GM18508 (cell line): ENCODE measurements around the gene RAPGEF3.

ENCODE experiments used
- ATAC-seq: cut with Tn5 transposase; IDR thresholded peaks from one replicate; pipeline ENCODE4 v1.9.1; 2021; ENCODE audit warnings: moderate number of reproducible peaks; ENCODE audit not compliant: insufficient read depth, unreplicated experiment

RAPGEF3 gene

DNA sequence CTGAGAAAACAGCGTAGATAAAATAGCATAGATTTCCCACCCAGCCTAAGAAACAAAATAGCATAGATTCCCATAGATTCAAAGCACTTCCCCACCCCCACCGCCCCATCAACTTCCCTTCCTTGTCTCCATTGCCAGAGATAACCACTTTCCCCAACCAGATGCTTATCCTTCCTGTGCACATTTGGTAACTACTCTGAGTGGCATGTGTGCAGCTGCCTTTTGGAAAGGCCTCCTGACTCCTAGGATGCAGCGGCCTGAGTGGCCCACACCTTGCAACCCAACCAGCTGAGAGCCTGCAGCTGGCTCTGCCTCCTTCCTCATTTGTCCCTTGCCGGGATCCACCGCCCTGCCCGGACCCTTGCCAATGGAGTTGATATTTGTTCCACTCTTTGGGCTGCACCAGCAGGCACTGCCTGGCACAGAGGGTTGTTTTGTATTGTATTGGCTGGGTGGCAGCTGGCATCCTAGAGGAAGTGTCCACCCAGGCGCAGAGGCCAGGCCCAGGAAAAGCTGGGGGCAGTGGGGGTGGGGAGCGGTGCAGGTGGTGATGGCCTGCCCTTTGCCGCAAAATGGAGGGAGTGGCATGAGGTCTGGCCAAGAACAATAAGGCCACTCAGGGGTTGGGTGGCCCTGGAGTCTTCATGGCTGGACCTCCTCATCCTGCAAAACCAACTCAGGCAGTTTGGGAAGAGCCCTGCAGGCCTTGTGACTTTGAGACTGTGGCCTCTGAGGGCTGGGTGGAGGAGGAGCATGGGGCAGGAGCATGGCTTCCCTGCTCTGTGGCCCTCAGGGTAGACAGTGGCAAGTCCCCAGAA lies 19.3 kb upstream of the RAPGEF3 start:
- ATAC-seq: no peak

DNA sequence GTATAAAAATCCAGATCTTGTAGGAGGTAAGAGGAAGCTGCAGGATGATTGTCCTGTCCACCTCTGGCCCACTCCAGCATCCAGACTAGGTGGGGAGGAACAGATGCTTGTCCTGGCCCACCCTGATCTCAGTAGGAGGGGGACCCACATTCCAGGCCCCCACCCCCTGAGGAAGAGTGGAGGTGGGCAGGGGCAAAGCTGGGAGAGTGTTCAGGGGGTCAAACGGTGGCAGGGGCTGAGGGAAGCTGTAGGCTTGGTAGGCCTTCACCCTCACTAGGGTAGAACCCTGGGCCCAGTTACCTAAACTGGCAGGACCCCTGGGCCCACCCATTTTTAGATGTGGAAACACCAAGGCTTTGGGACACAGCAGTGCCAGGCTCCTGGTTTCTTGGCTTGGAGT lies 18.5 kb upstream of the RAPGEF3 start:
- no peak for ATAC-seq

DNA sequence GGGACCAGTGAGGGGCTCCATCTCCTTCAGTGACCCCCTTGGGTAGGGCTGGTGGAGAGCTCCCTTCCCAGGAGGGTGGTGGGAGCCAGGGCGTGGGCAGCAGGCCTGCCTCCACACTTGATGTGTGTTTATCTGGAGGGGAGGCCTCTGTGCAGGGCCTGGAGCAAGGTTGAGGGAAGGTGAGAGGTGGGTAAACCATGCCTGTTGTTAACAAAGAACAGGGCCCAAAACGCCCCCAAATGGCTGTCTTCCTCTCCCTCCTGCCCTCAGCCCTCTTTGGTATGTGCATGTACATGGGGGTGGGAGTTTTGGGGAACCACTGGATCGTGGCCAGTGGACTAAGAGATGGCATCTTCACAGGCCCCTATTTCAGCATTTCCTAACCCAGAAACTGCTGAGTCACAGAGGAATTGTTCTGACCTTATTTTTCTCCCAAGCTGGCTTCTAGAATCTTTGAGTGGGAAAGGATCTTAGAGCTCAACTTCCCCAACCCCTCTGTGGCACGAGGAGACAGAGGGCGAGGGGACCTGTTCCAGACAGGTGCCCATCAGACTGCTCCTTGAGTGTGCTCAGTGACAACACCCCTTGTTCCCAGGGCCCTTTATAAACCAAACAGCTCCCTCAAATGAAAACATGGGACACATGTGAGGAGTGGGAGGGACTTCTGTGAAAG lies 17.9 kb upstream of the RAPGEF3 start:
- ATAC-seq: no peak

DNA sequence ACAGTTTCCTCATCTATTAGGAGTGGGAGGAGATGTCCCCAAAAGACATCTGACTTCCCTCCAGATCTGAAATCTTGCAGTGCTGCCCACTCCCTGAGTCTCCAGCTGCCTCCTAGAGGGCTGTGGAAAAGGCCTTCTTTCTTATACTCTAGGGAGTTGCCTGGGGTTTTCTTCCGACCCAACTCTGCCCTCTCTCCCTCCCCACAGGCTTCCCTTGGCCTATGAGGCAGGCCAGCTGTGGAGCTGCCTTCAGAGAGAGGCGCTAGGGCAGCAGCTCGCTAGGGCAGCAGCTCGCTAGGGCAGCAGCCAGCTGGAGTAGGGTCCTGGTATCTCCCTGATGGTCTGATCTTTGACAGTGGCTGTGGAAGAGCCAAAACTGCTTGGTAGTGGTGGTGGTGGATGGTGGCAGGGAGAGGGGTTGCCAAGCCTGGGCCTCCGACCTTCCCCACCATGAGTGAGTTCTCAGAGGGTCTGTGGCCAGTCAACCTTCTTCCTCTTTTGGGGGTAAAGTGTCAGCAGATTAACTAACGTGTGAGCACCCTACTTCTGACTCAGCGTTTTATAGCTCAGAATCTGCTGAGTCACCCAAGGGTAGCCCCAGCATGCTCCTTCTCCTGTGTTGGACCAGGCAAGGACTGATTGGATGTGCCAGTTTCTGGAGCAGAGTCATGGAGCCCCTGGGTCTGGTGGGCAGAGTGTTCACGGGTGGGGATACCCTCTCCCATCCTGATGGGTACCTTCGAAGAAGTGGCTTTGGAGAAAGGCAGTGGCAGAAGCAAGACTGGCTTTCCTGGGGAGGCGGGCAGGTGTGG lies 16.6 kb upstream of the RAPGEF3 start:
- no peak for ATAC-seq

DNA sequence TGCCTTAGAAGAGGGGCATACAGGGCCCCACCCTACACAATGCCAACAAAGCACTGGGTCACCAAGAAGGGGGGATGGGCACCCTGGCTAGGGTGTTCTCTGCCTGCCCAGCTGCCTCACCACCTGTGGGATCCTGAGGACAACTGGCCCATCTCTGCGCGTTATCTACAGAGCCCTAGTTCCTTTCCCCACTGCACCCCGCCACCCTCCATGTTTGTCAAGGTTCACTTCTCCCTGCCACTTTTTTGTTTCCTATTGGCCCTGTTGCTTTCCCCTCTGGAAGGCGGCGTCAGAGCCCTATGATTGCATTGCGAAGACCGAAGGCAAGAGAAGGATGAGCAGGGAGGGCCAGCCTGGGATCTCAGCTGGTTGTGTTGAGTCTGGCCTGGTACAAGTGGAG lies 16.0 kb upstream of the RAPGEF3 start:
- no peak for ATAC-seq

DNA sequence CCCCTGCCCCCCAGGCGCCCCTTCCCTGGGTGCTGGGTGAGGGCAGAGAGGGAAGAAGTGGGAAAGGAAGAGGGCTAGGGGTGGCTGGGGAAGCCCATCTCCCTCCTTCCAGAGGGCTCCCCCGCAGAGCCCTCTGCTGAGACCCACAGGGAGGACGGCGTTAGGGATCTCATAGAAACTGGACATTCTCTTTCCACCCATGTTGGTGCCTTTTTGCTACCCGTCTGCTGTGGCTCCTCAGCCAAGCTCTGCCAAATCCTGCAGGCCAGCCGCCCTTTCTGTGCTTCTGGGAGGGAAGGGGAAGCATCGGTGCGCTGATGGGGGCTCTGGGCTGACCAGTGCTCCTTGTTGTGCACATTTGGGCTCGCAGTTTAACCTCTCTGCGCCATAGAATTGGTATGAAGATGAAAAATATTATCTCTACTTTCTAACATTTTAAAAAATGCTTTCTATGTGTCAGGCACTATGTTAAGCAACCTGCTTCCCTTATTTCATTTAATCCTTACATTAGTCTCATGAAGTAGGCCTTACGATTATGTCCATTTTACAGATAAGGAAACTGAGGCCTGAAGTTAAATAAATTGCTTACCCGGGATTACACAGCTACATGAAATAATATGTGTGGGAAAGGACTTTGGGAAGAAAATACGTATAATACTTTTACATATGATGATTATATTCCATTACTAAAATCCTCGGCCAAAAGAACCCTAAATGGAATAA lies 15.3 kb upstream of the RAPGEF3 start:
- ATAC-seq: no peak

DNA sequence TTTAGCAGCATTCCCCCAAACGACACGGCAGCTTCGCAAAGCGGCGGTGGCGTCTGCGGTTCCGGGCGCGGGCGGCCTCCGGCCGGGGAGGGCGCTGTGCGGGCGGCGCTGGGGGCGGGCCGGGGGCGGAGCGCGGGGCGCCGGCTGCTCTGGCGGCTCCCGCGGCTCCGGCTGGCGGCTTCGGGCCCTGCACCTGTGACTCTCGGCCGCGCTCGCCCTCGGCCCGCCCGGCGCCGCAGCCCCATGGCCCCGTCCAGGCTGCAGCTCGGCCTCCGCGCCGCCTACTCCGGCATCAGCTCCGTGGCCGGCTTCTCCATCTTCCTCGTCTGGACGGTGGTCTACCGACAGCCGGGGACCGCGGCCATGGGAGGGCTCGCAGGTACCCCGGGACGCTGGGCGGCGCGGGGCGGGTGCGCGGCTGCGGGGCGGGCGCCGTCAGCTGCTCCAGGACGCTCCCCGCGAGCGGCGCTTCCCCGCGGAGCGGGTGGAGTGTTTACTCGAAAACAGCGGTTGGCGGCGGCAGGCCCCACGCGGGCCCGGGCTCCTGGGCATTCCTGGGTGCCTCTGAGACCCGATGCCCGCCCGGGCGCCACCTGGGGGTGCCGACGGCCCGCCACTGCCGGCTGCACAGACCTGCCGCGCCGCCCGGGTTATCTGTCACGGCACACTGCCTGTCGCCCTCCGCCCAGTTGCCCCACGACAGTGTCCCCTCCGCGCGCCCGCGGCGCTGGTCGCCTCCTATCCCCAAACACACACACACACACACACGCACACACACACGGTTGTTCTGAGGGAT lies 14.6 kb upstream of the RAPGEF3 start, which contains the start of gene SLC48A1:
TSS of gene SLC48A1 (plus strand) at position 177 of the 796 bp plus-strand sequence. CDS start at position 244, 67 bp downstream.
- no peak for ATAC-seq

DNA sequence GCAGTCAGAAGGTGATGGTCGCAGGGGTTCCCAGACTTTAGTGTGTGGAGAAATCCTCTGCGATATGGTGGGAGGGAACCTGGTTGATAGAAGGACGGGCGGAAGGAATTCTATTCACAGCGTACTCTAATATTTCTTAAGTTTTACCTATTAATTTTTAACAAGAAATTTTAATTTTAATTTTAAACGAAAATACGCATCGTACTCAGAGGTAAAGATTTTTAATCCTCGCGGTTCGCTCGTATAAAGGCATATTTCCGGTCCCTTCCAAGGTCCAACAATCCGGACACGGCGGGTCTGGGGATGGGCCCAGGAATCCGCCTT lies 14.0 kb upstream of the RAPGEF3 start:
- ATAC-seq: no peak

DNA sequence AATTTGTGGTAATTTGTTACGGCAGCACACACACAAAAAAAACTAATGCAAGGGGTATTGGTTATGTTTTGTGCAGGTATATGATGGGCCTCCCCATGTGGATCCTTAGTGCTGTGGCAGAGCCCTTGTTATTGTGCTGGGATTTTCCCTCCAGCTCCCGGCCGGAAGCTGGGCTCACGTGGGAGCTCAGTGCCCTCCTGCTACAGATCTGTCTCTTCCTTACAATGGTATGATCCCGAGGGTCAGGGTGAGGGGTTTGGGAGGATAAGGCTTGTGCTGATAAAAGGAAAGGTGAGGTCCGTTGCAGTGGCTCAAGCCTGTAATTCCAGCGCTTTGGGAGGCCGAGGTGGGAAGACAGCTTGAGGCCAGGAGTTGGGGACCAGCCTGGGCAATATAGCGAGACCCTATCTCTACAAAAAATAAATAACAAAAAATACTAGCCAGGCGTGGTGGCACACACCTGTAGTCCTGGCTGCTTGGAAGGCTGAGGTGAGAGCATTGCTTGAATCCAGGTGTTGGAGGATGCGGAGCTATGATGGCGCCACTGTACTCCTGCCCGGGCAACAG lies 13.5 kb upstream of the RAPGEF3 start:
- no peak for ATAC-seq

GRCh38 chr12:47771304-47771703 lies 12.6 kb upstream of the RAPGEF3 start:
- ATAC-seq: no peak

GRCh38 chr12:47770086-47770726 lies 11.5 kb upstream of the RAPGEF3 start:
- ATAC-seq: no peak

DNA sequence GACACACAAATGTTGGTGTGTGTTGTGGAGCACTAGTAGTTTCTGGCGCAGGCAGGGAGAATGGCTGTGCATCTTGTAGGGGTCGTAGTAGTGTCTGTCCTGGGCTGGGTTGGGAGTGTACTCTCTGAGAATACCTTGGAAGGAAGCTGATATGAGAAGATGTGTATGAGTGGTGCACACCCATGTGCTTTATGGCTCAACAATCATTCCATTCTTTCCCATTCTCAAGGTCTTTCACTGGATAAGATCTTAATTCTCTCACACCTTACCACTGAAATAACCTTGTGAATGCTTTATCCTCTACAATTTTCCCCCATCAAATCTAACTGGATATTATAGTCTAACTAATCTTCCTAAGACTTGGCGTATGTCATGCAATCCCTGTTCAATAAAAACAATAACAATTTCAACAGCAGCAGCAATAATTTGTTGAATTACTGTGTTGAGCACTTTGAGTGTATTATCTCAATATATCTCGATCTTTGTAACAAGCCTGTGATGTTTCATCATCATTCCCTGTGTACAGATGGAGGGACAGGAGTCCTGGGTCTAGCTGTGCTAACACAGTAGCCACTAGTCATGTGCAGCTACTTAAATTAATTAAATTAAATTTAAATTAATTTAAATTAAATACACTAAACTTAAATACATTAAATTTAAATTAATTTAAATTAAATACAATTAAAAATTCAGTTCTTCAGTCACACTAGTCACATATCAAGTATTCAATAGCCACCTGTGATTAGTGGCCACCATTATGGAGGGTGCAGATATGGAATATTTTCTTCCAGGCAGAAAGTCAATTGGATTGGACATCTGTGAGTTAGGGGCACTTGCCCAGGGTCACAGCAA lies 10.8 kb upstream of the RAPGEF3 start:
- no peak for ATAC-seq

GRCh38 chr12:47768323-47768811 lies 9.7 kb upstream of the RAPGEF3 start:
- ATAC-seq: no peak

GRCh38 chr12:47767216-47767724 lies 8.6 kb upstream of the RAPGEF3 start:
- ATAC-seq: no peak

DNA sequence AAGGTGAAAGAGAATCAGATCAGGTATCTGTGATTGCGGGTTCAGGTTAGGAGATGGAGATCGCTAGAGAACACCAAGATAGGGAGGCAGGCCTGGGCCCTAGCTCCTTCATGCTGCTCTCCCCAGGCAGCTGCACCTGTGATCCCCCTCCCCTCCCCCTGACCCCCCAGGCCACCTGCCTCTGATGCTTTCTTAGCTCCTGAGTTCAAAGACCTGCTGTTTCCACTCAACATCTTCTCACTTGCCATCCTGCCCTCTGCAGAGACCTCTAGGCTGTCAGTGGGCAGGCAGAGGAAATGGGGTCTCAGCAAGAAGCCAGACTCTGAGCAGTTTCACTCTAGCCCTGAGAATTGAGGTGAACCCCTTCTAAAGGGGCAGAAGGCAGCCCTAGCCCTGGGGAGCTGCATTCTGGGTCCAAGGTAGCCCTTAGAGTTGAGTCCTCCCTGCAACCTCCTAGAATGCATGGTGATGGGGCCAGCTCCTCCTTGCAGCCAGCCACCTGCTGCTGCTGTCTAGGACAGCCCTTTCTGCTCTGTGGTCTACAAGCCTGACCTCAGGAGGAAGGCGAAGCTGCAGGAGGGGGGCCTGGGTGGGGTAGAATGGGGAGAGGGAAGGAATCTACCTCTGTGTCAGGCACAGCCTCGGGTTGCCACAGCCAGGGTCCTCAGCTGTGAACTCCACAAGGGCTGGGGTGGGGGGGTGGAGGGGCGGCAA lies 8.0 kb upstream of the RAPGEF3 start:
- ATAC-seq: no peak

GRCh38 chr12:47763481-47764346 lies 5.0 kb upstream of the RAPGEF3 start:
- no peak for ATAC-seq
